Measurements from ENCODE around the gene RAB40C. TPM values are rescaled to one million over a fixed set of nuclear protein-coding genes. Genes with fewer than 3 reads are reported as not detected.

Gene RAB40C
- total and polyA plus RNA-seq, 4 donors: 6.1 to 11.0 (median 9.2) TPM

DNA sequence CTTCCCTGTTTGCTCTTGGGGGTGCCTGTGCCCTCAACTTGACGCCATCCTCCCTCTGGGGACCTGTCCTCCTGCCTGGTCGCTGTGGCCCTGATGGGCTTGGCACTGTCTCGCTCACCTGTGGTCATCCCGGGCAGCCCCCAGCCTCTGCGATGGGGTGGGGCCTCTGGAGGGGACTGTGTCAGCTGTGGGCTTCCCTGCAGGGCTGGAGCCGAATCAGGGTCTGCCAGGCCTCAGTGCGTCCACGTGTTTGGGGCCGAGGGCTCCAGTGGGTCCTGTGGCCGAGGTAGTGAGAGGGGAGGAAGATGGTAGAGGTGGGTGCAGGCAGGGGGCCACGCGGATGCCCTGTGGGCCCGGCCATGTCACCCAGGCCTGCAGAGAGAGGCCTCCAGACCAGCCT, 12.1 kb upstream of the RAB40C start:
- Histone ChIP-seq H3K9me3 (ENCODE audit: control insufficient read depth in 4 of 4, low read length in 3 of 4) (no peaks in the 10 kb centered on the region), H3K36me3 (ENCODE audit: control insufficient read depth in 4 of 4, insufficient read depth in 3 of 4, low read depth in 1 of 4, low read length in 3 of 4) (peaks cover 0 to 7% (median under 1%) of the 10 kb centered on the region in 4 donors), H3K9ac (ENCODE audit: low read depth in 1 of 2, low read length in 2 of 2) (no peak overlapping the region), H3K27me3 (ENCODE audit: control insufficient read depth in 4 of 4, insufficient read depth in 4 of 4, low read length in 3 of 4) (no peaks in the 10 kb centered on the region), H3K4me3 (ENCODE audit: low read depth in 1 of 3, low read length in 3 of 3) (no peak overlapping the region), H3K4me1 (ENCODE audit: control insufficient read depth in 4 of 4, insufficient read depth in 4 of 4, low read length in 3 of 4) (peaks cover 0 to 18% (median 7%) of the 10 kb centered on the region in 4 donors), H3K27ac (ENCODE audit: low read depth in 1 of 2, low read length in 2 of 2) (no peak overlapping the region)
- TF ChIP-seq FOXA2 (IDR thresholded peaks at IDR 0.05) (no peak), FOXA1 (IDR thresholded peaks at IDR 0.05) (no peak), EGR1 (IDR thresholded peaks at IDR 0.05; ENCODE audit: low read depth in 2 of 2) (no peak), HNF4A (conservative IDR thresholded peaks at IDR 0.05) (no peak), SP1 (IDR thresholded peaks at IDR 0.05) (no peak), TAF1 (conservative IDR thresholded peaks at IDR 0.05) (no peak), YY1 (IDR thresholded peaks at IDR 0.05) (no peak), GABPA (IDR thresholded peaks at IDR 0.05 in 1 of 2, conservative IDR thresholded peaks at IDR 0.05 in 1 of 2) (no peak)
- WGBS: 92% methylated on average over 13 of the region's 13 CpGs
- no peak for DNase-seq (ENCODE audit: low spot score)

- Histone ChIP-seq H3K9me3 (ENCODE audit: control insufficient read depth in 4 of 4, low read length in 3 of 4) (no peaks in the 10 kb centered on the region), H3K27ac (ENCODE audit: low read depth in 1 of 2, low read length in 2 of 2) (no peak overlapping the region), H3K27me3 (ENCODE audit: control insufficient read depth in 4 of 4, insufficient read depth in 4 of 4, low read length in 3 of 4) (no peaks in the 10 kb centered on the region), H3K4me1 (ENCODE audit: control insufficient read depth in 4 of 4, insufficient read depth in 4 of 4, low read length in 3 of 4) (peaks cover 0 to 23% (median 12%) of the 10 kb centered on the region in 4 donors), H3K36me3 (ENCODE audit: control insufficient read depth in 4 of 4, insufficient read depth in 3 of 4, low read depth in 1 of 4, low read length in 3 of 4) (peaks cover 0 to 7% (median under 1%) of the 10 kb centered on the region in 4 donors), H3K9ac (ENCODE audit: low read depth in 1 of 2, low read length in 2 of 2) (no peak overlapping the region), H3K4me3 (ENCODE audit: low read depth in 1 of 3, low read length in 3 of 3) (no peak overlapping the region)
- TF ChIP-seq YY1 (IDR thresholded peaks at IDR 0.05) (no peak), SP1 (IDR thresholded peaks at IDR 0.05) (no peak)
- TF ChIP-seq, protein P1, sequence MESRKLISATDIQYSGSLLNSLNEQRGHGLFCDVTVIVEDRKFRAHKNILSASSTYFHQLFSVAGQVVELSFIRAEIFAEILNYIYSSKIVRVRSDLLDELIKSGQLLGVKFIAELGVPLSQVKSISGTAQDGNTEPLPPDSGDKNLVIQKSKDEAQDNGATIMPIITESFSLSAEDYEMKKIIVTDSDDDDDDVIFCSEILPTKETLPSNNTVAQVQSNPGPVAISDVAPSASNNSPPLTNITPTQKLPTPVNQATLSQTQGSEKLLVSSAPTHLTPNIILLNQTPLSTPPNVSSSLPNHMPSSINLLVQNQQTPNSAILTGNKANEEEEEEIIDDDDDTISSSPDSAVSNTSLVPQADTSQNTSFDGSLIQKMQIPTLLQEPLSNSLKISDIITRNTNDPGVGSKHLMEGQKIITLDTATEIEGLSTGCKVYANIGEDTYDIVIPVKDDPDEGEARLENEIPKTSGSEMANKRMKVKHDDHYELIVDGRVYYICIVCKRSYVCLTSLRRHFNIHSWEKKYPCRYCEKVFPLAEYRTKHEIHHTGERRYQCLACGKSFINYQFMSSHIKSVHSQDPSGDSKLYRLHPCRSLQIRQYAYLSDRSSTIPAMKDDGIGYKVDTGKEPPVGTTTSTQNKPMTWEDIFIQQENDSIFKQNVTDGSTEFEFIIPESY (IDR thresholded peaks at IDR 0.05): no peak
- DNase-seq (ENCODE audit: low spot score): no peak
- 89% methylated on average over 24 of the region's 24 CpGs for WGBS
Observed at GRCh38 chr16:578232-578869, 11.5 kb upstream of the RAB40C start.

GRCh38 chr16:578870-579405, 10.9 kb upstream of the RAB40C start:
- TF ChIP-seq HNF4A (conservative IDR thresholded peaks at IDR 0.05): peak; percentile 60
- TF ChIP-seq ATF3 (IDR thresholded peaks at IDR 0.05): no peak
- no peak for TF ChIP-seq RXRA (IDR thresholded peaks at IDR 0.05)
- TF ChIP-seq, protein P2, sequence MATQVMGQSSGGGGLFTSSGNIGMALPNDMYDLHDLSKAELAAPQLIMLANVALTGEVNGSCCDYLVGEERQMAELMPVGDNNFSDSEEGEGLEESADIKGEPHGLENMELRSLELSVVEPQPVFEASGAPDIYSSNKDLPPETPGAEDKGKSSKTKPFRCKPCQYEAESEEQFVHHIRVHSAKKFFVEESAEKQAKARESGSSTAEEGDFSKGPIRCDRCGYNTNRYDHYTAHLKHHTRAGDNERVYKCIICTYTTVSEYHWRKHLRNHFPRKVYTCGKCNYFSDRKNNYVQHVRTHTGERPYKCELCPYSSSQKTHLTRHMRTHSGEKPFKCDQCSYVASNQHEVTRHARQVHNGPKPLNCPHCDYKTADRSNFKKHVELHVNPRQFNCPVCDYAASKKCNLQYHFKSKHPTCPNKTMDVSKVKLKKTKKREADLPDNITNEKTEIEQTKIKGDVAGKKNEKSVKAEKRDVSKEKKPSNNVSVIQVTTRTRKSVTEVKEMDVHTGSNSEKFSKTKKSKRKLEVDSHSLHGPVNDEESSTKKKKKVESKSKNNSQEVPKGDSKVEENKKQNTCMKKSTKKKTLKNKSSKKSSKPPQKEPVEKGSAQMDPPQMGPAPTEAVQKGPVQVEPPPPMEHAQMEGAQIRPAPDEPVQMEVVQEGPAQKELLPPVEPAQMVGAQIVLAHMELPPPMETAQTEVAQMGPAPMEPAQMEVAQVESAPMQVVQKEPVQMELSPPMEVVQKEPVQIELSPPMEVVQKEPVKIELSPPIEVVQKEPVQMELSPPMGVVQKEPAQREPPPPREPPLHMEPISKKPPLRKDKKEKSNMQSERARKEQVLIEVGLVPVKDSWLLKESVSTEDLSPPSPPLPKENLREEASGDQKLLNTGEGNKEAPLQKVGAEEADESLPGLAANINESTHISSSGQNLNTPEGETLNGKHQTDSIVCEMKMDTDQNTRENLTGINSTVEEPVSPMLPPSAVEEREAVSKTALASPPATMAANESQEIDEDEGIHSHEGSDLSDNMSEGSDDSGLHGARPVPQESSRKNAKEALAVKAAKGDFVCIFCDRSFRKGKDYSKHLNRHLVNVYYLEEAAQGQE (IDR thresholded peaks at IDR 0.05): no peak
- no peak for TF ChIP-seq FOXA2 (IDR thresholded peaks at IDR 0.05)
- no peak for TF ChIP-seq EGR1 (IDR thresholded peaks at IDR 0.05; ENCODE audit: low read depth in 2 of 2)
- TF ChIP-seq HNF4G (IDR thresholded peaks at IDR 0.05): no peak
- TF ChIP-seq NR2F2 (IDR thresholded peaks at IDR 0.05): no peak
- no peak for TF ChIP-seq SP1 (IDR thresholded peaks at IDR 0.05)
- TF ChIP-seq, protein P3, sequence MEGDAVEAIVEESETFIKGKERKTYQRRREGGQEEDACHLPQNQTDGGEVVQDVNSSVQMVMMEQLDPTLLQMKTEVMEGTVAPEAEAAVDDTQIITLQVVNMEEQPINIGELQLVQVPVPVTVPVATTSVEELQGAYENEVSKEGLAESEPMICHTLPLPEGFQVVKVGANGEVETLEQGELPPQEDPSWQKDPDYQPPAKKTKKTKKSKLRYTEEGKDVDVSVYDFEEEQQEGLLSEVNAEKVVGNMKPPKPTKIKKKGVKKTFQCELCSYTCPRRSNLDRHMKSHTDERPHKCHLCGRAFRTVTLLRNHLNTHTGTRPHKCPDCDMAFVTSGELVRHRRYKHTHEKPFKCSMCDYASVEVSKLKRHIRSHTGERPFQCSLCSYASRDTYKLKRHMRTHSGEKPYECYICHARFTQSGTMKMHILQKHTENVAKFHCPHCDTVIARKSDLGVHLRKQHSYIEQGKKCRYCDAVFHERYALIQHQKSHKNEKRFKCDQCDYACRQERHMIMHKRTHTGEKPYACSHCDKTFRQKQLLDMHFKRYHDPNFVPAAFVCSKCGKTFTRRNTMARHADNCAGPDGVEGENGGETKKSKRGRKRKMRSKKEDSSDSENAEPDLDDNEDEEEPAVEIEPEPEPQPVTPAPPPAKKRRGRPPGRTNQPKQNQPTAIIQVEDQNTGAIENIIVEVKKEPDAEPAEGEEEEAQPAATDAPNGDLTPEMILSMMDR (IDR thresholded peaks at IDR 0.05; ENCODE audit: low read depth, low read length, missing input control): peak; percentile 88
- no peak for TF ChIP-seq JUND (IDR thresholded peaks at IDR 0.05)
- TF ChIP-seq RAD21 (IDR thresholded peaks at IDR 0.05): peak; percentile 82 to 92
- TF ChIP-seq, protein P1 (IDR thresholded peaks at IDR 0.05): no peak
- peak; percentile 80 for DNase-seq (ENCODE audit: low spot score)
- 15% methylated on average over 34 of the region's 34 CpGs for WGBS
- Histone ChIP-seq H3K9me3 (ENCODE audit: control insufficient read depth in 4 of 4, low read length in 3 of 4) (no peaks in the 10 kb centered on the region), H3K36me3 (ENCODE audit: control insufficient read depth in 4 of 4, insufficient read depth in 3 of 4, low read depth in 1 of 4, low read length in 3 of 4) (peaks cover 0 to 7% (median under 1%) of the 10 kb centered on the region in 4 donors), H3K27ac (ENCODE audit: low read depth in 1 of 2, low read length in 2 of 2) (no peak overlapping the region), H3K27me3 (ENCODE audit: control insufficient read depth in 4 of 4, insufficient read depth in 4 of 4, low read length in 3 of 4) (no peaks in the 10 kb centered on the region), H3K4me1 (ENCODE audit: control insufficient read depth in 4 of 4, insufficient read depth in 4 of 4, low read length in 3 of 4) (peaks cover under 1 to 29% (median 16%) of the 10 kb centered on the region in 4 donors), H3K9ac (ENCODE audit: low read depth in 1 of 2, low read length in 2 of 2) (no peak overlapping the region), H3K4me3 (ENCODE audit: low read depth in 1 of 3, low read length in 3 of 3) (peak overlapping the region in 2 of 3 donors; percentile 11 to 35)

Measured in liver (tissue), 9 donors.